Stimulated activated CD8-positive, alpha-beta memory T cell treated with anti-CD3 and anti-CD28 coated beads, Interleukin-15, amount 100 ng/mL, for 24 hours (primary cell): ENCODE results near the gene FAM174C.
"Not testable (repeated sequence)": the region's sequence is repeated elsewhere in the genome, so short reads cannot be mapped to it uniquely, and the experiment has no call there.

Experiments used
- DNase-seq: peaks from one replicate; pipeline ENCODE4 v3.0.0-alpha.2; 2020; ENCODE audit warnings: low read depth

Gene FAM174C

GRCh38 chr19:1300744-1301490 is 25.6 kb downstream of the FAM174C start:
- no peak for DNase-seq

GRCh38 chr19:1302533-1303239 is 27.4 kb downstream of the FAM174C start:
- no peak for DNase-seq

GRCh38 chr19:1304197-1304924 is 29.0 kb downstream of the FAM174C start:
- no peak for DNase-seq

GRCh38 chr19:1305354-1305753 is 30.0 kb downstream of the FAM174C start:
- not testable (repeated sequence) for DNase-seq

- DNase-seq = no peak
Measured at GRCh38 chr19:1307320-1307719, 32.0 kb downstream of the FAM174C start.

- DNase-seq = no peak
Measured at GRCh38 chr19:1307755-1308303, 32.5 kb downstream of the FAM174C start.

GRCh38 chr19:1308718-1309117 is 33.4 kb downstream of the FAM174C start:
- DNase-seq = no peak

GRCh38 chr19:1309977-1310852 is 34.9 kb downstream of the FAM174C start:
- no peak for DNase-seq

GRCh38 chr19:1310853-1311180 is 35.5 kb downstream of the FAM174C start:
- DNase-seq = no peak

- no peak for DNase-seq
Measured at GRCh38 chr19:1311543-1312091, 36.3 kb downstream of the FAM174C start.

GRCh38 chr19:1312767-1313694 is 37.7 kb downstream of the FAM174C start:
- no peak for DNase-seq

GRCh38 chr19:1313695-1314613 is 38.6 kb downstream of the FAM174C start:
- no peak for DNase-seq

- no peak for DNase-seq
Measured at GRCh38 chr19:1315470-1316166, 40.3 kb downstream of the FAM174C start.

GRCh38 chr19:1316466-1316865 is 41.1 kb downstream of the FAM174C start:
- no peak for DNase-seq

GRCh38 chr19:1317274-1318003 is 42.1 kb downstream of the FAM174C start:
- no peak for DNase-seq

GRCh38 chr19:1318678-1319471 is 43.5 kb downstream of the FAM174C start:
- DNase-seq = no peak

- not testable (repeated sequence) for DNase-seq
Measured at GRCh38 chr19:1320282-1320650, 44.9 kb downstream of the FAM174C start.
